Vagina (tissue), 2 donors: ENCODE data around the gene NCAN.

Experiments used
- POLR2A ChIP-seq, 2 donors: fragments of 450-650 bp; IDR thresholded peaks; one replicate each; pipeline ENCODE4 v1.6.1; 2017; ENCODE audit warnings: antibody characterized with exemption in 2 of 2, mild to moderate bottlenecking in 2 of 2, moderate library complexity in 2 of 2
- POLR2AphosphoS5 ChIP-seq, 2 donors: sonication (generic); formaldehyde crosslinking; IDR thresholded peaks; one replicate each; pipeline ENCODE4 v1.9.0; 2017; ENCODE audit warnings: antibody characterized with exemption in 2 of 2, mild to moderate bottlenecking in 2 of 2, low read depth in 1 of 2; ENCODE audit not compliant: insufficient read depth in 1 of 2
- TF ChIP-seq, protein P1 (sequence below), 3 experiments: fragments of 450-650 bp in 2 of 3; fragments of 200-600 bp in 1 of 3; sonication (generic) in 1 of 3; IDR thresholded peaks; one replicate each; pipeline ENCODE4 v1.5.1; 2017 to 2019; ENCODE audit warnings: antibody characterized with exemption in 3 of 3, mild to moderate bottlenecking in 2 of 3, moderate library complexity in 2 of 3

DNA sequence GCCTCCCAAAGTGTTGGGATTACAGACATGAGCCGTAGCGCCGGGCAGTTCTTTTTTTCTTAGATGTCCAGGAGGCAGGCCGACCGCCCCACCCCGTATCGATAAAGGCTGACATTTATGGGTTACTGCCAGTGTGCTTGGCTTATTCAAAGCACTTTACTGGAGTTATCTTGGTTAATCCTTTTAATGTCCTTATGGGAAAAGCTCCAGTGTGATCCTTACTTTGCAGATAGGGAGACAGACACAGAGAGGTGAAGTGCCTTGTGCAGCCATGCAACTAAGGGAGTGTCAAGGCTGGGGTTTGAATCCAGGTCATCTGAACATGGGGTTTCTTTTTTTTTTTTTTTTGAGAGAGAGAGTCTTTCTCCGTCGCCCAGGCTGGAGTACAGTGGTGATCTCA is 19.2 kb downstream of the NCAN start:
- TF ChIP-seq, protein P1, sequence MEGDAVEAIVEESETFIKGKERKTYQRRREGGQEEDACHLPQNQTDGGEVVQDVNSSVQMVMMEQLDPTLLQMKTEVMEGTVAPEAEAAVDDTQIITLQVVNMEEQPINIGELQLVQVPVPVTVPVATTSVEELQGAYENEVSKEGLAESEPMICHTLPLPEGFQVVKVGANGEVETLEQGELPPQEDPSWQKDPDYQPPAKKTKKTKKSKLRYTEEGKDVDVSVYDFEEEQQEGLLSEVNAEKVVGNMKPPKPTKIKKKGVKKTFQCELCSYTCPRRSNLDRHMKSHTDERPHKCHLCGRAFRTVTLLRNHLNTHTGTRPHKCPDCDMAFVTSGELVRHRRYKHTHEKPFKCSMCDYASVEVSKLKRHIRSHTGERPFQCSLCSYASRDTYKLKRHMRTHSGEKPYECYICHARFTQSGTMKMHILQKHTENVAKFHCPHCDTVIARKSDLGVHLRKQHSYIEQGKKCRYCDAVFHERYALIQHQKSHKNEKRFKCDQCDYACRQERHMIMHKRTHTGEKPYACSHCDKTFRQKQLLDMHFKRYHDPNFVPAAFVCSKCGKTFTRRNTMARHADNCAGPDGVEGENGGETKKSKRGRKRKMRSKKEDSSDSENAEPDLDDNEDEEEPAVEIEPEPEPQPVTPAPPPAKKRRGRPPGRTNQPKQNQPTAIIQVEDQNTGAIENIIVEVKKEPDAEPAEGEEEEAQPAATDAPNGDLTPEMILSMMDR (IDR thresholded peaks at IDR 0.05) = no peak
- TF ChIP-seq POLR2A (IDR thresholded peaks at IDR 0.05) (no peak), POLR2AphosphoS5 (IDR thresholded peaks at IDR 0.05; ENCODE audit: insufficient read depth in 1 of 2, low read depth in 1 of 2) (no peak)
